Measurements from ENCODE around the gene ELL3.
A peak's percentile ranks its signal among the peaks of the same experiment; 100 is the strongest.
"Not testable (repeated sequence)": the region's sequence is repeated elsewhere in the genome, so short reads cannot be mapped to it uniquely, and the experiment has no call there.

ELL3 gene

DNA sequence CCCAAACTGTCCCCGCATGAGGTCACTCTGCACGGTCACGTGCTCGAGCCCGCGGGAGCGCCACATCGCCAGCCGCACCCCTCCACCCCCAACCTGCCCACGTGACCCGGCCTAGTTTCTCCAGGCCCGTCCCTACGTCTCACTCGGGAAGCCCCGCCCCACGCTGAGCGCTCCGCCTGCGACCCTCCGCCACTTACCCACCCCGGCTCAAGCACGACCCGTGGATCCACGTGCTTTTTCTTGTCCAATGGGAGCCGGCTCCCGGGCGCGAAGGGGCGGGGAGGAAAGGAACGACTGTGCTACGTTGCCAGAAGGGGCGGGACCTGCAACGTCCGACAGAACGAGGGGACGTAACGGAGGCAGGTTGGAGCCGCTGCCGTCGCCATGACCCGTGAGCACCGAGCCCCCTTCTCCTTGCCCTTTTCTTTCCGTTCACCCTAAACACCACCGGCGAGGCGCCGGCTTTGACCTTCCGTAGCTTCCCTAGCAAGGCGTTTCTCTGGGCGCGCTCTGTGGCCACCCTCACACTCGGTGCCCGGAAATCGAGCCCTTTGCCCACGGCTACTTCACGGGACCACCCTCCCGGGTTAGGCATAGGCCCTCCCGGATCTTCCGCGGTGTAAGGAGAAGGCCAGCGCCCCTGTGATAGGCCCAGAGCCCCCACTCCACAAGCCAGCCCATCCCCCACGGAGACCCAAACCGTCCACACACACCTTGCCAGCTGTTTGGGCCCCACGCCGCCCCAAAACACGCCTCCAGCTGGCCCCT lies 15.4 kb upstream of the ELL3 start, which contains the start of gene SERF2:
Gene SERF2, plus strand, starts transcription at position 328 of the 768 bp plus-strand sequence. Its CDS starts 57 bp downstream, at position 385.
- peak; percentile 100 for DNase-seq (ENCODE audit: low read depth)

DNA sequence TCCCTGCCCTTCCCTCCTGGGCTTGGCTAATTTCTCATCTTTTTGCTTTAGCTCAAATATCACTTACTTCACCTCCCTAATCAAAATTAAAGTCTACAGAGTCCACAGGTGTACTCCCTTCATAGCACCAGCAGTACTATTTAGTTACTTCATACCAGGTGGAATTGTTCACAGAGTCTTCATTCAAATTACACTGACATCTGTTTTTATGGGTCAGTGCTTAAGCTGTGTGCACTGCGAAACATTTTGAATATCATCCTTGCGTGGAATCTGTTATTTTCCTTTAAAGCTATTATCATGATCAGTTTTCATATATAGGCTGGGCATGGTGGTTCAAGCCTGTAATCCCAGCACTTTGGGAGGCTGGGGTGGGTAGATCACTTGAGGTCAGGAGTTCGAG lies 12.6 kb upstream of the ELL3 start:
- DNase-seq (ENCODE audit: low read depth): no peak

DNA sequence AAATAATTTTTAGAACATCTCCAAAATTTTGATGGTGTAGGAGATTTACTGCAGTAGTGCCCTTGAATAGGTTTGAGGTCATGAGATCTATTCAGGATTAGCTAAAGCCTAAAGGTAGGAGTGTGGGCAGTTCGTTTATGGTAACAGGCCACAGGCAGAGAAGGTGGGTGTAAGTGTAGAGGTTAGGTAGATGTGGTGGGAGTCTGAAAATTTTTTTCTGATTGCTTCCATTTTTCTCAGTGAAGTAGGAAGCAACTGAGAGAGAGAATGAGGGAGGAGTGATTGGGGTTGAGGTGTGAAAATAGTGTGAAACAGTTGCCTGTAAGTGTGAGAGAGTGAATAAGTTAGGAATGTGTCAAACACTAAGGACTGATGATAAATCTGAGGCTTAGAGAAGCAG lies 2.2 kb upstream of the ELL3 start:
- no peak for DNase-seq (ENCODE audit: low read depth)

DNA sequence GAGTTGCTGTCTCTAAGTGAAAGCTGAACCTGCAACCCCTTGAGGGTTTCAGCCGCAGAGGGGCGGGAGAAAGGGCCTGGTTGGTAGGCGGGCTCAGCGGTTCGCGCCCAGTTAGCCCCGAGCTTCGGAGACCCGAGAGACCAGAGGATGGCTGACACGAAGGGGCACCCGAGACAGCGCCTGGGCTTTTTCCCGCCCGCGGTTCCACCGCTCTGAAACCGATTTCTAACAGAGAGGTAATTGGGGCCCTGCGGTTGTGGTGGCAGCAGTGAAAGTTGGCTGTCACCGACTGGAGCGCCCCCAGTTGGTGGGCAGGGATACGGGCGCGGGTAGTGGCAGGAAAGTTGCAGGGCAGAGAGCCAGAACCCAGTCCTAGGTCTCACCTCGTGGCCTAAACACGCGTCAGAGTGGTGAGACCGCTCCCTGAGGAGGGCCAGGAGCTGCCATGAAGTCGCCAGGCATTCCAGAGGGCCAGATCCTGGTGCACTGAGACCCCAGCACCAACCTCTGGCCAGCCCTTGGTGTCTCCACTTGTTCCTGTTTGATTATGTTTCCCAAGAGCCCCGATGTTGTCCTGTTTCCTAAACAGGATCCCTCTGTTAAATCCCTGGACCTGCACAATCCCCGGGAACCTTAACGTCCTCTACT lies 625 bp upstream of the ELL3 start:
- peak; percentile 73 for DNase-seq (ENCODE audit: low read depth)

DNA sequence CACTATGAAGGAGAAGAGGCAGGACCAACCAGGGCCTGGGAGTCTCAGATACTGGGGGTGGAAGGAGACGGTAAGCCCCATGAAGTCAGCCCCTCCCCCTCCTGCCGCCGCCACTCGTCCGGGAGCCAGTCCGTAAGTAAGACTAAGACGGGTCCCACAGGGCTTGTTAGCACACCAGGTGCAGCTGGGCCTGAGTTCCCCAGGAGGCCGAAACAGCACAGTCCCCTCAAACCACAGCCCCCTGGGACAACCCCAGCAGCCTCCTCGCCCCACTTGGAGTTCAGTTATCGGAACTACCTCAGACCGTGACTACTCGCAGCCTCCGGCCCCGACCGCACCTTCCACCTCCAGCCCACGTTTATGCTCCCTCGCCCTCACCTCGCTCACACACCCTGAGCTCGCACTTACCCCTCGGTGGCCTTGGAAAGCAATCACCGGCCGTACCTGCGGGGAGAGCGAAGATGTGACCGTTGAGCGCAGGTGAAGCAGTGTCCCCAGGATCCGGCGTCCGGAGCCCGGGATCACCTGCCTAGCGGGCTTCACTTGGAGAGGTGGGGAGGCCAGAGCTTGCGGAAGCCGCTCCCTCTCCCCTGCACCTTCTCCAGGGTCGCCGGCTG lies 557 bp downstream of the ELL3 start:
- DNase-seq (ENCODE audit: low read depth): no peak

DNA sequence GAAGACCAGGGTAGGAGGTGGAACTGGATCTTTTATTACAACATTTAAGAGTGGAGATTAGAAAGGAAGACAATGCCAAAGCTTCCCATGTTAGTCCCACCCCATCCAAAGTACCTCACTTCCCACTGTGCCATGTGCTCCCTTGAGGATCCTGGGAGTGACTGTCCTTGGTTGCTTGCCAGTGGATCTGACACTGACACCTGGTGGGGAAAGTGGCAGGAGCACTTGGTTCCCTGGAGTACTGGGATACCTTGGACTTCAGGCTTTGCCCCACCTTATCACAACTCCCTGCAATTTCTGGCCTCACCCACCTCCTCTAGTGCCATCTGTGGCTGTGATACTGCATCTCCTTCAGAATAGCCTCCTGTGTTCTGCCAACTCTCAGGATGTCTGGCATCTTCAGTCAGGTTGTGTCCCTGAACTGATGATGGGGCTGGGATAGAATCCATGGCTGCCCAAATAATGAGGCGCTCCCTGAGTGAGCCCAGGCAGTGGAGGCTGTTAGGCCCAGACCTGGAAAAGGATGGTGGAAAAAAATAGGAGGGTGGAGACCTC lies 1.3 kb downstream of the ELL3 start:
- no peak for DNase-seq (ENCODE audit: low read depth)

DNA sequence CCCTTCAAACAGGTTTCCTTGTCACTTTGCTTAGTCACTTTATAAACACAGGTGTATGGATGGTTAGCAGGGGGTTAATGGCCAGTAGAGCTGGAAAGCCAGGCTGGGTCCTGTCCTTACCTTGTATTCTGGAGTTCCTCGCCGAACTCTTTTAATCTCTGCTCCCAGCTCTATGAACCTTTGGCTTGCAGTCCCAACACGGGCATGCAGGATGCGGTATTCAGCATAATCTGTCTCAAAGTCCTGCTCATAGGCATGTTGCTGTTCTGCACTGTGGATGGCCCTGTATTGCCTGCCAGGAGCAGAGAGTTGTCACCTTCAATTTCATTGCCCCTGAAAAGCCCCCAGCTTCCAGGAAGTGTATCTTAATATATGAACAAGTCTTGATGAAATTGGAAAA lies 2.7 kb downstream of the ELL3 start:
- DNase-seq (ENCODE audit: low read depth): no peak

DNA sequence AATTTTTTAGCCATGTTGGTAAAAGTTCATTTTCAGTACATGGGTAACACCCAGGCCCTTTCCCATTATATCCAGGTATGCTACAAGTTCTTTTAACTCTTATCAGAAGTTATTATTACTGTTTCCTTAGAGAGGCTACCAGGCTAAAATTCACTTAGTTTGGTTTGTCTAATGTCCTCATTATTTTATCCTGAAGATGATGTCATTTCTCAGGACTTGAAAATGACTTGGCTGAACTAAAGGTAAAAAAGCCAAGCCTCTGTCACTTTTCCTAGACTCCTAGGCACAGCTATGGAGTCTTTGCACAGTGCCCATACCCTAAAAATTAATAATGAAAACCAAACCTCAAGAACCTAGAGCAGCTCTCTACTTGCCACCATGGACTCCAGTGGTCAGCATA lies 4.1 kb downstream of the ELL3 start:
- no peak for DNase-seq (ENCODE audit: low read depth)

DNA sequence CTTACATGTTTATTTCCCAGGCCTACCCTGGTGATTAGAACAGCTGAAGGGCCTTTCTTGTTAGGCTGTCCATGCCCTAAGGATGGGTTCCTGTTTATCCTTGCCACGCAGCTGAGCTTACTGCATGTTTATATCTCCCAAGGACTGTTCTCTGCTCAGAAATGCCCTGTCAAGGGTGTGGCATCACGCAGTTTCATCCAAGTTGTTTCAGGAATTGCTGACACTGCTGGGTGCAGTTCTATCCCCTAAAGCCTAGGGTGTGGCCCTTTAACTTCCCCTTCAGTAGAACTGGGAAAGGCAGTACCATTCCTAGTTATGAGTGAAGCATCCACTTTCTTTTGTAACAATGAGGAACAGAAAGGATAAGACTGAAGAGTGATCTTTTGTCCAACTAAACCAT lies 5.0 kb downstream of the ELL3 start:
- DNase-seq (ENCODE audit: low read depth): no peak

DNA sequence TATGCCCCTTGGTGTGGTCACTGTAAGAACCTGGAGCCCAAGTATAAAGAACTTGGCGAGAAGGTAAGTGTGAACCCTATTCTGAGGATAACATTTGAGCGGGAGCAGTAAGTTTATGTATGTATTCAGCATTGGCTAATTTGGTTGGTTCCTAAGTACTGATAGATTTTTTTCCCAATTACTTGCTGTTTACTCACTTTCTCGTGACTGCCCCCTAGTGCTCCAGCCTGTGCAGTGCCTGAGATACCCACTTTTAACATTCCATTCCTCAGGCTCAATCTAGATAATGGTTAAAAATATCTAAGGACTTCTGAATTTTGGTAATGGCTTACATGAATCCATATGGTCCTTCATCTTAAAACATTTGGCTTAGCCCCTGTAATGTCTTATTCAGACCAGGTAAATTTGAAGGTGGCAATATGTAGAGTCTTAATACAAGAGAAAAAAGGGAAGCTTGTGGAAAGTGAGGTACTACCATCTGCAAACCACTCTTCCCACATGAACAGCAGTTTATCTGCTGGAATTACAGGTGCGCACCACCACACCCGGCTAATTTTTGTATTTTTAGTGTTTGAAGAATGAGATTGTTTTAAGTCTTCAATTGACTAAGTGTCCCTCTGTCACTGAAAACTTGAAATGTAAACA lies 7.1 kb downstream of the ELL3 start:
- peak; percentile 18 for DNase-seq (ENCODE audit: low read depth)

DNA sequence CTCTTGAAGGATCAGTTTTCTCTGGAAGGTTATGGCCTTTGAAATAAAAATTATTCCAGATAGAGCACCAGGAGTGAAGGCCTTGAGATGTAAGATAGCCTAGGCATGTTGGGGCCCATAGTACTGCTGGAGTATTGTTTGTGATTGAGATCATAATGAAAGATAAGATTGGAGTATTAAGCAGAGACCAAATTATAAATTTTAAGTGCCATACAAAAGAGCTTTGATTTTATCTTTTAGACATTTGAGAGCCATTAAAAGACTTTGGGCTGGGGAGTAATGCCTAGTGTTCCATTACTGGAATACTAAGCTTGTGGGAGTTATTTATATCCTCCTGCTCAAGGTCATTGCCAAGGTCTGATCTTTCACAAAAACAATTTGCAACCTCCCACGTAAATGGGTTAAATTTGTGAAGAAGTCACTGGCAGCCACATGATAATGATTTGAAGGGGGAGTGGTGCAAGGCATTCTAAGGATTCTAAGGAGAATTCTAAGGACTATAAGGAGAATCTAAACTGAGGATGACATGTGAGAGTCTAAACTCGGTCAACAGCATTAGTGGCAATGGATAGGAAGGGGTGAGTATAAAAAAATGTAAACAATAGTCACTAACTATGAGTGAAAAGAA lies 12.8 kb downstream of the ELL3 start:
- DNase-seq (ENCODE audit: low read depth): no peak

DNA sequence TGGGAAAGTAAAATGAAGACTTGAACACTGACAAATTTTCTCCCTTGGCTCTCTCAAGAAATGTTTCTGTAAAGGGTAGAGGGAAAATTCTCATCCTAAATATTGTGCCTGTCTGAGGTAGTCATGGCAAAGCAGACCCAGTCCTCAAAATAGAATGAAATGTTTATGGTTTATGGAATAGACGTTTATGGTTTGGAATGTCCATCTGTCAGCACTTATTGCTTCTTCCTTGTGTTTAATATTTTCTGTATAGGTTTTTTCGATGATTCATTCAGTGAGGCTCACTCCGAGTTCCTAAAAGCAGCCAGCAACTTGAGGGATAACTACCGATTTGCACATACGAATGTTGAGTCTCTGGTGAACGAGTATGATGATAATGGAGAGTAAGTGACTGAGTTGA lies 13.9 kb downstream of the ELL3 start:
- no peak for DNase-seq (ENCODE audit: low read depth)

DNA sequence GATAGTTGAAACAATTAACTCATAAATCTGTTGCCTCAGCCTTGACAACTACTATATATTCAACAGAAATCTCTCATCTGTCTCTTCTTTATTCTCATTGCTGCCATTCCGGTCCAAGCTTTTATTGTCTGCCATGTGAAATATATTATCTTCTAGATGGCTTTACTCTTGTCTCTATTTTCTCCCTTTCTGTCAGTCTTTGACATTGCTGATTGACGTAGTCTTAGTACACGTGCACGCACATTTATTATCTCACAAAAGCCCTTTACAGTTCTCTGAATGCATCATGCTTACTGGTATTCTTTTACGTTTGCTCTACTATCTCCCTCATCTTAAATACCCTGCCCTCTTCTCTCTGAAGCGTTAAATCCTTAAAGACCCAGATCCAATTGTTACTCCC lies 24.9 kb downstream of the ELL3 start:
- no peak for DNase-seq (ENCODE audit: low read depth)

DNA sequence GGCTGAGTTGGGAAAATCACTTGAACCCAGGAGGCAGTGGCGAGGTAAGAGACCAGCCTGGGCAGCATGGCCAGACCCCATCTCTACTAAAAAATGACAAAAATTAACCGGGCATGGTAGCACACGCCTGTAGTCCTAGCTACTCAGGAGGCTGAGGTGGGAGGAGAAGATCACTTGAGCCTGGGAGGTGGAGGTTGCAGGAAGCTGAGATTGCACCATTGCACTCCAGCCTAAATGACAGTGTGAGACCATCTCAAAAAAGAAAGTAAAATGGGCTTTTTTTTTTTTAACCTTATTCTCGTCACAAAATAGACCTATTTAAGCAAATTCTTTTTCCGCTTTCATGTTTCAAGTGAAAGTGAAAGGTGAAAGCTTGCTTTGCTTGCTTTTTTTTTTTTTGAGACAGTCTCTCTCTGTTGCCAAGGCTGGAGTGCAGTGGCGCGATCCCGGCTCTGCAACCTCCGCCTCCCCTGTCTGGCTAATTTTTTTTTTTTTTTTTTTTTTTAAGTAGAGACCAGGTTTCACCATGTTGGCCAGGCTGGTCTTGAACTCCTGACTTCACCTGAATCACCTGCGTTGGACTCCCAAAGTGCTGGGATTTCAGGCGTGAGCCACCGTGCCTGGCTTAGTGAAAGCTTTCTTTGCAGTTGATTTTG lies 26.9 kb downstream of the ELL3 start:
- peak; percentile 11 for DNase-seq (ENCODE audit: low read depth)

DNA sequence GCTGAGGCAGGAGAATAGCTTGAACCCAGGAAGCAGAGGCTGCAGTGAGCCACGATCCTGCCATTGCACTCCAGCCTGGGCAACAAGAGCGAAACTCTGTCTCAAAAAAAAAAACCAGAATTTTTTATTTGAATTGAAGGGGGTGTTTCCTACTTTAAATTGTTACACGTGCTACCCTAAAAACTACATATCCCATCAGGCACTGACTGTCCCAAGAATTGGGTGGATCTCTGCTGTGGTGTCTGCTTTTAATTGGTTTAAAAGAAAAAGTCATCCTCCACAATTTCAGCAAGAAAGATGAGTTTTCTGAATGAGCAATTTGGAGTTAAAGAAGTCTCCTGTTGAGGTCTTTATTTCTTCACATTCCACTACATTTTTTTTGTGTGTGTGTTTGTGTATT lies 28.4 kb downstream of the ELL3 start:
- no peak for DNase-seq (ENCODE audit: low read depth)

DNA sequence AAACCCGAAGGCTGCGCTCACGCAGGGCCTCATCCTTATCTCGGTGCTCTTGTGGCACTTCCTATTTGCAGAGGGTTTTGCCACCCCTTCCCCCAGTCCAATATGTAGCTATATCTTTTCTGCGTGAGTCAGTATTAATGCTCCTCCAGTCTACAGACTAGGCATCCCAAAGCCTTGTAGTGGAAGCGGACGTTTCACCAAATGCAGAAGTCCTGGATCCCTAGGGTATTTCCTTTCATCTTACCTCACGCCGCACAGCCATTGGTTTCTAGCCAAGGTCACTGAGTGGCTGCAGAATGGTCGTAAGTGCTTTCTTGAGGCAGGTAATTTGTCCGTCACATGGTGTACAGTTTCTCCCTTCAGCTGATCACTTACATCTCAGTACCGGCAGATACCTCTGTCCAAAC lies 29.9 kb downstream of the ELL3 start:
- not testable (repeated sequence) for DNase-seq (ENCODE audit: low read depth)

DNA sequence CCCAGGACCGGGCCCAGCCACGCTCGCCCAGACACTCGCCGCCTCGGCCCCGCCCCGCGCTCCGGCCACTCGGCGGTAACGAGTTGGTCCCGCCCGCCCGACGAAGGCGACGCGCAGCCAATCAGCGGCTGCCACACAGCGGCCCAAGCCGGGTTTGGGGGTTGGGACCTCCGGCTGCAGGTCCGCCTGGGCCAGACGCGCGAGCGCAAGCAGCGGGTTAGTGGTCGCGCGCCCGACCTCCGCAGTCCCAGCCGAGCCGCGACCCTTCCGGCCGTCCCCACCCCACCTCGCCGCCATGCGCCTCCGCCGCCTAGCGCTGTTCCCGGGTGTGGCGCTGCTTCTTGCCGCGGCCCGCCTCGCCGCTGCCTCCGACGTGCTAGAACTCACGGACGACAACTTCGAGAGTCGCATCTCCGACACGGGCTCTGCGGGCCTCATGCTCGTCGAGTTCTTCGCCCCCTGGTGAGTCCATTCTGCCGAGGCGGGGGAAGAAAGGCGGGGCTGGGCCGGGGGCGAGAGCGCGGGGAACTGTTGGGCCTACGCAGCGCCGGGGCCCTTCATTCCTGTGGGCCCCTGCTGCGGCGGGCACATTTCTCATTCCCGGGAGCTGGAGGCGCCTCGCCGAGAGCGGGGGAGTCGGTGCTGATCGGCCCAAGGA lies 30.4 kb downstream of the ELL3 start, which contains the start of gene PDIA3:
Gene PDIA3, plus strand, starts transcription at position 194 of the 658 bp plus-strand sequence. Its CDS starts 102 bp downstream, at position 296.
- peak; percentile 86 for DNase-seq (ENCODE audit: low read depth)

DNA sequence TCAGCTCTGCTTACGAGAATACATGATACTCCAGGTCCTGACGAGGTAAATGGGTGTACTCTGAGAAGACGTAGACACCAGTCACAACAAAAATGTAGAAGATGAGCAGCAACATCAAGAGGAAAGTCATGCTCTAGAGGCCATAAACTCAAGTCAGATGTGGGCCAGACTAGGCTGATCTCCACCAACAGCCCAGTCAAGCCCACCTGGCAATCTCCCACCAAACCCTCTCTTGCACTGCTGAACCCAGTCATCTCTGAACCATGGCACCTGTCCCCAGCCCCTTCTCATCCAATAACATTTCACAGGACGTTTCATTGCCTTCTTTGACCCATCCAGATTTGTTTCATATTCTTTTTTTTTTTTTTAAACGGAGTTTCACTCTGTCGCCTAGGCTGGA lies 41.4 kb downstream of the ELL3 start:
- no peak for DNase-seq (ENCODE audit: low read depth)

DNA sequence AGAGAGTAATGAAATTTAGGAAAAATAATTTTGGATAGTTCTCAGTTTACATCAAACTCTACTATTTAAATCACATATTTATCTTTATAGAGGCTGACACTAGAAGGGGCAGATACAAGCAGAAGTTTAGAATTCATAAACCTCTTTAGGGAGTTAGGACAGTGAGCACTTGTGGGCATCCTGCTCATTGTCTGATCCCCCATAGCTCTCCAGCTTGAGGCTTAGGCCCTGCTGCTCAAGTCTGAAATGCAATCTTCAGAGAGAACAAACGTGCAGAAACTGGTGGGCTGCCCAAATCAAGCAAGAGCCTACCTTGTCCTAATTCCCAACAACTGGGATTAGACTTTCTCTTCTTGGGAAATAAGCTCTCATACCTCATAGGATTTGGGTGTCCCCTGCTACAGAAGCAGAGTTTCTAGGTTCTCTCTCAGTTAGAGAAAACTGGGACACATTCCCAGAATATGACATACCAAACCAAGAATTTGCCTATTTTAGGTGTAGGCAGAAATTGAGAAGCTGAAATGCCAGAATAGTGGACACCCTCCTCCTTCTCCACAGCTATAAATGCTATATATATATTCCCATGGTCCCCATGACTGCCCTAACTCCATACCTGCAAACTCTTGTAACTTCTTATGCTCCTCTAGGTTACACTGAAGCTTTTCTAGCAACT lies 48.6 kb downstream of the ELL3 start:
- not testable (repeated sequence) for DNase-seq (ENCODE audit: low read depth)

DNA sequence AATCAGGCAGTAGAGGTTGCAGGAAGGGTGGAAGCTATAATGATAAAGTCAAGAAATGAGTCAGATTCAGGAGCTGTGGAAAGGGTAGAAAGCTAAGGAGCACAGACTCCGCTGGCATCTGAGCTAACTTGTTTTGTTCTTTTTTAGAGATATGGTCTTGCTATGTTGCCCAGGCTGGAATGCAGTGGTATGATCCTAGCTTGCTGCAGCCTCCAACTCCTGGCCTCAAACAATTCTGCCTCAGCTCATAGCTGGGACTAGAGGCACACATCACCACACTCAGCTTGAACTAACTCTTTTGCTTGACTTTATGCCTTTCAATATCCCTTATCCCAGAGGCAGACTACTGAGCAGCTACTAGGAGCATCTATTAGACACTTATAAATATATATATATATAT lies 50.5 kb downstream of the ELL3 start:
- not testable (repeated sequence) for DNase-seq (ENCODE audit: low read depth)

Measured in stimulated activated CD8-positive, alpha-beta memory T cell treated with anti-CD3 and anti-CD28 coated beads, Interleukin-12 subunit alpha, Interleukin-12 subunit beta, amount 100 ng/mL, for 4 hours (primary cell).